Liver (tissue), 9 donors: ENCODE measurements around the gene TMEM53. TPM values are rescaled to one million over a fixed set of nuclear protein-coding genes. Genes with fewer than 3 reads are reported as not detected.

Experiments
- DNase-seq: peaks from one replicate; pipeline ENCODE4 v3.0.0-alpha.2; 2017; ENCODE audit warnings: low spot score
- H3K27ac ChIP-seq, 2 donors: one replicate each; pipeline ENCODE4 v1.7.0; 2013; ENCODE audit warnings: inconsistent platforms in 2 of 2, low read length in 2 of 2, control low read depth in 1 of 2, low read depth in 1 of 2, mild to moderate bottlenecking in 1 of 2
- H3K27me3 ChIP-seq, 4 donors: one replicate each; pipeline versions ENCODE4 v1.6.1 to v1.7.0; 2013; ENCODE audit warnings: low read length in 3 of 4, inconsistent platforms in 1 of 4, mild to moderate bottlenecking in 1 of 4, moderate library complexity in 1 of 4; ENCODE audit not compliant: control insufficient read depth in 4 of 4, insufficient read depth in 4 of 4
- H3K36me3 ChIP-seq, 4 donors: one replicate each; pipeline versions ENCODE4 v1.6.1 to v1.7.0; 2013; ENCODE audit warnings: low read length in 3 of 4, mild to moderate bottlenecking in 3 of 4, low read depth in 1 of 4, moderate library complexity in 1 of 4; ENCODE audit not compliant: control insufficient read depth in 4 of 4, insufficient read depth in 3 of 4
- H3K4me1 ChIP-seq, 4 donors: one replicate each; pipeline versions ENCODE4 v1.6.1 to v1.7.0; 2013; ENCODE audit warnings: low read length in 3 of 4, mild to moderate bottlenecking in 3 of 4, moderate library complexity in 1 of 4; ENCODE audit not compliant: control insufficient read depth in 4 of 4, insufficient read depth in 4 of 4
- H3K4me3 ChIP-seq, 3 donors: one replicate each; pipeline versions ENCODE4 v1.6.1 to v1.7.0; 2013; ENCODE audit warnings: low read length in 3 of 3, control low read depth in 1 of 3, low read depth in 1 of 3, mild to moderate bottlenecking in 1 of 3
- H3K9ac ChIP-seq, 2 donors: one replicate each; pipeline ENCODE4 v1.7.0; 2013; ENCODE audit warnings: low read length in 2 of 2, mild to moderate bottlenecking in 2 of 2, moderate library complexity in 2 of 2, control low read depth in 1 of 2, low read depth in 1 of 2
- H3K9me3 ChIP-seq, 4 donors: one replicate each; pipeline versions ENCODE4 v1.6.1 to v1.7.0; 2013; ENCODE audit warnings: low read length in 3 of 4; ENCODE audit not compliant: control insufficient read depth in 4 of 4
- CTCF ChIP-seq: fragments of 150-350 bp; IDR thresholded peaks from 2 replicates; pipeline ENCODE4 v1.5.1; 2017; ENCODE audit warnings: improper control_type of control experiment, low read depth, low read length; ENCODE audit not compliant: missing input control
- EGR1 ChIP-seq, 2 donors: IDR thresholded peaks; 2 replicates each; pipeline ENCODE4 v1.6.1; 2016 to 2018; ENCODE audit warnings: antibody characterized with exemption in 2 of 2, low read depth in 2 of 2
- FOXA1 ChIP-seq: IDR thresholded peaks from 2 replicates; pipeline ENCODE4 v1.6.1; 2016; ENCODE audit warnings: antibody characterized with exemption
- GABPA ChIP-seq, 2 donors: IDR thresholded peaks in 1 of 2; conservative IDR thresholded peaks in 1 of 2; 2 replicates each; pipeline ENCODE4 v1.6.1; 2016; ENCODE audit warnings: antibody characterized with exemption in 2 of 2, mild to moderate bottlenecking in 1 of 2, moderate library complexity in 1 of 2
- HNF4A ChIP-seq, 2 donors: conservative IDR thresholded peaks; 2 replicates each; pipeline ENCODE4 v1.6.1; 2016; ENCODE audit warnings: antibody characterized with exemption in 2 of 2, mild to moderate bottlenecking in 2 of 2
- JUND ChIP-seq, 2 donors: IDR thresholded peaks; 2 replicates each; pipeline ENCODE4 v1.6.1; 2016; ENCODE audit warnings: antibody characterized with exemption in 2 of 2
- MAX ChIP-seq: IDR thresholded peaks from 2 replicates; pipeline ENCODE4 v1.6.1; 2016; ENCODE audit warnings: antibody characterized with exemption
- NR2F2 ChIP-seq: IDR thresholded peaks from 2 replicates; pipeline ENCODE4 v1.6.1; 2016; ENCODE audit warnings: antibody characterized with exemption
- RXRA ChIP-seq, 2 donors: IDR thresholded peaks; 2 replicates each; pipeline ENCODE4 v1.6.1; 2017 to 2018; ENCODE audit warnings: antibody characterized with exemption in 2 of 2, mild to moderate bottlenecking in 1 of 2
- SP1 ChIP-seq: IDR thresholded peaks from 2 replicates; pipeline ENCODE4 v1.6.1; 2018; ENCODE audit warnings: antibody characterized with exemption, mild to moderate bottlenecking
- TAF1 ChIP-seq: conservative IDR thresholded peaks from 2 replicates; pipeline ENCODE4 v1.6.1; 2016; ENCODE audit warnings: antibody characterized with exemption, mild to moderate bottlenecking
- ZBTB33 ChIP-seq: IDR thresholded peaks from 2 replicates; pipeline ENCODE4 v1.6.1; 2016; ENCODE audit warnings: antibody characterized with exemption
- WGBS: extraction: QIAGEN DNeasy Blood & Tissue Kit; methylation state at CpG from one replicate; pipeline ENCODE4 v1.1.7; 2013; 5-methylcytosine and 5-hydroxymethylcytosine counted together
- polyA plus RNA-seq, 2 donors: library from polyadenylated mRNA; stranded (reverse) in 1 of 2; unstranded in 1 of 2; fragments of 200-250 nt in 1 of 2; fragments of >200 nt in 1 of 2; fragmentation: Nextera tagmentation in 1 of 2; extraction: Ambion mirVana in 1 of 2; gene quantifications; one replicate each; pipeline versions ENCODE4 v1.2.1 to v1.2.3, GENCODE V29; 2013 to 2015
- total RNA-seq, 2 donors: library from RNA; depleted of rRNA; stranded (reverse); fragments of >200 nt; gene quantifications; one replicate each; pipeline ENCODE4 v1.2.3, GENCODE V29; 2014
- donor health status: healthy.
- donor health status: healthy.
- donor health status: healthy.
- donor health status: healthy.
- donor health status: healthy.

Gene TMEM53
- total and polyA plus RNA-seq, 4 donors, result 9.9 to 89.2 (median 29.4) TPM

GRCh38 chr1:44678626-44679025 lies 4.3 kb upstream of the TMEM53 start (continued):
- TF ChIP-seq CTCF, result no peak
- peak; percentile 72 to 78 for TF ChIP-seq HNF4A (conservative IDR thresholded peaks at IDR 0.05)
- peak; percentile 50 to 59 for TF ChIP-seq RXRA (IDR thresholded peaks at IDR 0.05)
- no peak for TF ChIP-seq GABPA (IDR thresholded peaks at IDR 0.05 in 1 of 2, conservative IDR thresholded peaks at IDR 0.05 in 1 of 2)
- TF ChIP-seq MAX, result peak; percentile 46
- TF ChIP-seq JUND (IDR thresholded peaks at IDR 0.05), result no peak

GRCh38 chr1:44678120-44678519 lies 3.8 kb upstream of the TMEM53 start:
- WGBS, result 93% methylated on average over 2 of the region's 2 CpGs
- Histone ChIP-seq H3K27ac (peak overlapping the region; percentile 89 to 99), H3K4me3 (no peak overlapping the region), H3K9ac (peak overlapping the region in 1 of 2 donors; percentile 17), H3K9me3 (no peaks in the 10 kb centered on the region), H3K27me3 (no peaks in the 10 kb centered on the region), H3K4me1 (peaks cover 11 to 72% (median 47%) of the 10 kb centered on the region in 4 donors), H3K36me3 (no peaks in the 10 kb centered on the region)
- DNase-seq, result no peak
- no peak for TF ChIP-seq TAF1
- no peak for TF ChIP-seq ZBTB33
- TF ChIP-seq EGR1 (IDR thresholded peaks at IDR 0.05; ENCODE audit: low read depth in 2 of 2), result no peak
- TF ChIP-seq CTCF, result no peak

GRCh38 chr1:44677201-44677766 lies 3.0 kb upstream of the TMEM53 start:
- Histone ChIP-seq H3K9ac (no peak overlapping the region), H3K4me1 (peaks cover 9 to 80% (median 53%) of the 10 kb centered on the region in 4 donors), H3K27me3 (no peaks in the 10 kb centered on the region), H3K27ac (peak overlapping the region; percentile 89 to 99), H3K36me3 (no peaks in the 10 kb centered on the region), H3K9me3 (no peaks in the 10 kb centered on the region), H3K4me3 (no peak overlapping the region)
- whole genome bisulfite sequencing, result 43% methylated on average over 6 of the region's 6 CpGs
- no peak for DNase-seq
- TF ChIP-seq NR2F2 (peak; percentile 28), MAX (peak; percentile 73), EGR1 (IDR thresholded peaks at IDR 0.05; ENCODE audit: low read depth in 2 of 2) (peak; percentile 50 to 62), ZBTB33 (no peak), SP1 (peak; percentile 78), CTCF (peak; percentile 76), RXRA (IDR thresholded peaks at IDR 0.05) (peak; percentile 82 to 86), HNF4A (conservative IDR thresholded peaks at IDR 0.05) (peak; percentile 70 to 74), FOXA1 (peak; percentile 25), TAF1 (no peak)
